ENCODE data around the gene NT5M.

GRCh38 chr17:17387498-17388362 is 84.6 kb downstream of the NT5M start:
- no peak for TF ChIP-seq POLR2AphosphoS5 (IDR thresholded peaks at IDR 0.05)
- TF ChIP-seq CTCF (IDR thresholded peaks at IDR 0.05), result peak; percentile 40 to 97 (median 76)
- no peak for TF ChIP-seq EP300 (IDR thresholded peaks at IDR 0.05; ENCODE audit: low read depth)
- no peak for TF ChIP-seq POLR2A (IDR thresholded peaks at IDR 0.05)

Data from transverse colon (tissue), 4 donors.